ENCODE results near the gene OR7A5. TPM values are rescaled to one million over a fixed set of nuclear protein-coding genes. Genes with fewer than 3 reads are reported as not detected.

OR7A5 gene
- total RNA-seq, 1 experiment from 2014 or later: not detected

- TF ChIP-seq FOXP1 (CRISPR knock-in tag; IDR thresholded peaks at IDR 0.05; ENCODE audit: borderline replicate concordance) (no peak), ATF1 (CRISPR knock-in tag; IDR thresholded peaks at IDR 0.05) (no peak), JAZF1 (CRISPR knock-in tag; IDR thresholded peaks at IDR 0.05) (no peak), ZNF317 (CRISPR knock-in tag; IDR thresholded peaks at IDR 0.05; ENCODE audit: borderline replicate concordance, low read depth) (no peak)
These were observed 8.6 kb upstream of the OR7A5 start (continued) for GRCh38 chr19:14843578-14843977.

DNA sequence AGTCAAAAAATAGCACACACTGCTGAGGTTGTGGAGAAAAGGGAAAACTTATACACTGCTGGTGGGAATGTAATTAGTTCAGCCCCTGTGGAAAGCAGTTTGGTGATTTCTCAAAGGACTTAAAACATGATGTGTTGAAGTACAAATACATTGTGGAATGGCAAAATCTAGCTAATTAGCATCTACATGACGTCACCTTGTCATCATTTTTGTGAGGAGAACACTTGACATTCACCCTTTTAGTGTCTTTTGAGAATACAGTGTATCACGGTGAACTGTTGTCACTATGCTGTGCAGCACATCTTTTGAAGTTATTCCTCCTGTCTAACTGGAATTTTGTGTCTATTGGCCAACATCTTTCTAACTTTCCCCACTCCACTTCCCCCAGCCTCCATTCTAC lies 8.2 kb upstream of the OR7A5 start:
- Mint-ChIP-seq H3K27me3 (ENCODE audit: low read depth) (peaks cover 16% of the 10 kb centered on the region), H3K4me1 (no peaks in the 10 kb centered on the region), H3K36me3 (no peaks in the 10 kb centered on the region), H3K27ac (no peak overlapping the region), H3K9me3 (peaks cover 17% of the 10 kb centered on the region), H3K4me3 (no peak overlapping the region)
- no peak for TF ChIP-seq SP1 (CRISPR knock-in tag; conservative IDR thresholded peaks at IDR 0.05)
- no peak for TF ChIP-seq MXD4 (CRISPR knock-in tag; IDR thresholded peaks at IDR 0.05; ENCODE audit: borderline replicate concordance)
- TF ChIP-seq ATF1 (CRISPR knock-in tag; IDR thresholded peaks at IDR 0.05): no peak
- ATAC-seq: no peak
- no peak for DNase-seq (ENCODE audit: low spot score)
- POLR2A ChIA-PET: no interaction called here
- CTCF ChIA-PET: no interaction called here

GRCh38 chr19:14840206-14840605 lies 5.2 kb upstream of the OR7A5 start:
- ChIA-PET POLR2A (no interaction called here), CTCF (no interaction called here)
- Mint-ChIP-seq H3K27me3 (ENCODE audit: low read depth) (peaks cover 14% of the 10 kb centered on the region), H3K4me1 (peaks cover 3% of the 10 kb centered on the region), H3K27ac (no peak overlapping the region), H3K9me3 (peaks cover 27% of the 10 kb centered on the region), H3K36me3 (no peaks in the 10 kb centered on the region), H3K4me3 (no peak overlapping the region)
- no peak for TF ChIP-seq IRF1 (CRISPR knock-in tag; IDR thresholded peaks at IDR 0.05)
- TF ChIP-seq, protein P1, sequence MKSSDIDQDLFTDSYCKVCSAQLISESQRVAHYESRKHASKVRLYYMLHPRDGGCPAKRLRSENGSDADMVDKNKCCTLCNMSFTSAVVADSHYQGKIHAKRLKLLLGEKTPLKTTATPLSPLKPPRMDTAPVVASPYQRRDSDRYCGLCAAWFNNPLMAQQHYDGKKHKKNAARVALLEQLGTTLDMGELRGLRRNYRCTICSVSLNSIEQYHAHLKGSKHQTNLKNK (CRISPR knock-in tag; IDR thresholded peaks at IDR 0.05): no peak
- no peak for TF ChIP-seq CREB1 (CRISPR knock-in tag; IDR thresholded peaks at IDR 0.05)
- no peak for TF ChIP-seq JUN (CRISPR knock-in tag; IDR thresholded peaks at IDR 0.05)
- TF ChIP-seq, protein P2, sequence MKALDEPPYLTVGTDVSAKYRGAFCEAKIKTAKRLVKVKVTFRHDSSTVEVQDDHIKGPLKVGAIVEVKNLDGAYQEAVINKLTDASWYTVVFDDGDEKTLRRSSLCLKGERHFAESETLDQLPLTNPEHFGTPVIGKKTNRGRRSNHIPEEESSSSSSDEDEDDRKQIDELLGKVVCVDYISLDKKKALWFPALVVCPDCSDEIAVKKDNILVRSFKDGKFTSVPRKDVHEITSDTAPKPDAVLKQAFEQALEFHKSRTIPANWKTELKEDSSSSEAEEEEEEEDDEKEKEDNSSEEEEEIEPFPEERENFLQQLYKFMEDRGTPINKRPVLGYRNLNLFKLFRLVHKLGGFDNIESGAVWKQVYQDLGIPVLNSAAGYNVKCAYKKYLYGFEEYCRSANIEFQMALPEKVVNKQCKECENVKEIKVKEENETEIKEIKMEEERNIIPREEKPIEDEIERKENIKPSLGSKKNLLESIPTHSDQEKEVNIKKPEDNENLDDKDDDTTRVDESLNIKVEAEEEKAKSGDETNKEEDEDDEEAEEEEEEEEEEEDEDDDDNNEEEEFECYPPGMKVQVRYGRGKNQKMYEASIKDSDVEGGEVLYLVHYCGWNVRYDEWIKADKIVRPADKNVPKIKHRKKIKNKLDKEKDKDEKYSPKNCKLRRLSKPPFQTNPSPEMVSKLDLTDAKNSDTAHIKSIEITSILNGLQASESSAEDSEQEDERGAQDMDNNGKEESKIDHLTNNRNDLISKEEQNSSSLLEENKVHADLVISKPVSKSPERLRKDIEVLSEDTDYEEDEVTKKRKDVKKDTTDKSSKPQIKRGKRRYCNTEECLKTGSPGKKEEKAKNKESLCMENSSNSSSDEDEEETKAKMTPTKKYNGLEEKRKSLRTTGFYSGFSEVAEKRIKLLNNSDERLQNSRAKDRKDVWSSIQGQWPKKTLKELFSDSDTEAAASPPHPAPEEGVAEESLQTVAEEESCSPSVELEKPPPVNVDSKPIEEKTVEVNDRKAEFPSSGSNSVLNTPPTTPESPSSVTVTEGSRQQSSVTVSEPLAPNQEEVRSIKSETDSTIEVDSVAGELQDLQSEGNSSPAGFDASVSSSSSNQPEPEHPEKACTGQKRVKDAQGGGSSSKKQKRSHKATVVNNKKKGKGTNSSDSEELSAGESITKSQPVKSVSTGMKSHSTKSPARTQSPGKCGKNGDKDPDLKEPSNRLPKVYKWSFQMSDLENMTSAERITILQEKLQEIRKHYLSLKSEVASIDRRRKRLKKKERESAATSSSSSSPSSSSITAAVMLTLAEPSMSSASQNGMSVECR (CRISPR knock-in tag; IDR thresholded peaks at IDR 0.05; ENCODE audit: borderline replicate concordance): no peak
- TF ChIP-seq, protein P3, sequence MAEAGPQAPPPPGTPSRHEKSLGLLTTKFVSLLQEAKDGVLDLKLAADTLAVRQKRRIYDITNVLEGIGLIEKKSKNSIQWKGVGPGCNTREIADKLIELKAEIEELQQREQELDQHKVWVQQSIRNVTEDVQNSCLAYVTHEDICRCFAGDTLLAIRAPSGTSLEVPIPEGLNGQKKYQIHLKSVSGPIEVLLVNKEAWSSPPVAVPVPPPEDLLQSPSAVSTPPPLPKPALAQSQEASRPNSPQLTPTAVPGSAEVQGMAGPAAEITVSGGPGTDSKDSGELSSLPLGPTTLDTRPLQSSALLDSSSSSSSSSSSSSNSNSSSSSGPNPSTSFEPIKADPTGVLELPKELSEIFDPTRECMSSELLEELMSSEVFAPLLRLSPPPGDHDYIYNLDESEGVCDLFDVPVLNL (CRISPR knock-in tag; IDR thresholded peaks at IDR 0.05; ENCODE audit: borderline replicate concordance, low read depth): no peak
- TF ChIP-seq, protein P4, sequence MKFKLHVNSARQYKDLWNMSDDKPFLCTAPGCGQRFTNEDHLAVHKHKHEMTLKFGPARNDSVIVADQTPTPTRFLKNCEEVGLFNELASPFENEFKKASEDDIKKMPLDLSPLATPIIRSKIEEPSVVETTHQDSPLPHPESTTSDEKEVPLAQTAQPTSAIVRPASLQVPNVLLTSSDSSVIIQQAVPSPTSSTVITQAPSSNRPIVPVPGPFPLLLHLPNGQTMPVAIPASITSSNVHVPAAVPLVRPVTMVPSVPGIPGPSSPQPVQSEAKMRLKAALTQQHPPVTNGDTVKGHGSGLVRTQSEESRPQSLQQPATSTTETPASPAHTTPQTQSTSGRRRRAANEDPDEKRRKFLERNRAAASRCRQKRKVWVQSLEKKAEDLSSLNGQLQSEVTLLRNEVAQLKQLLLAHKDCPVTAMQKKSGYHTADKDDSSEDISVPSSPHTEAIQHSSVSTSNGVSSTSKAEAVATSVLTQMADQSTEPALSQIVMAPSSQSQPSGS (CRISPR knock-in tag; IDR thresholded peaks at IDR 0.05; ENCODE audit: borderline replicate concordance, low read depth): no peak
- TF ChIP-seq NFYB (CRISPR knock-in tag; conservative IDR thresholded peaks at IDR 0.05; ENCODE audit: low read depth): no peak
- no peak for TF ChIP-seq ZNF263 (CRISPR knock-in tag; IDR thresholded peaks at IDR 0.05; ENCODE audit: low read depth)
- TF ChIP-seq MYBL2 (CRISPR knock-in tag; IDR thresholded peaks at IDR 0.05): no peak
- TF ChIP-seq FOXK1 (CRISPR knock-in tag; IDR thresholded peaks at IDR 0.05): no peak
- no peak for TF ChIP-seq MXD4 (CRISPR knock-in tag; IDR thresholded peaks at IDR 0.05; ENCODE audit: borderline replicate concordance)
- TF ChIP-seq, protein P5, sequence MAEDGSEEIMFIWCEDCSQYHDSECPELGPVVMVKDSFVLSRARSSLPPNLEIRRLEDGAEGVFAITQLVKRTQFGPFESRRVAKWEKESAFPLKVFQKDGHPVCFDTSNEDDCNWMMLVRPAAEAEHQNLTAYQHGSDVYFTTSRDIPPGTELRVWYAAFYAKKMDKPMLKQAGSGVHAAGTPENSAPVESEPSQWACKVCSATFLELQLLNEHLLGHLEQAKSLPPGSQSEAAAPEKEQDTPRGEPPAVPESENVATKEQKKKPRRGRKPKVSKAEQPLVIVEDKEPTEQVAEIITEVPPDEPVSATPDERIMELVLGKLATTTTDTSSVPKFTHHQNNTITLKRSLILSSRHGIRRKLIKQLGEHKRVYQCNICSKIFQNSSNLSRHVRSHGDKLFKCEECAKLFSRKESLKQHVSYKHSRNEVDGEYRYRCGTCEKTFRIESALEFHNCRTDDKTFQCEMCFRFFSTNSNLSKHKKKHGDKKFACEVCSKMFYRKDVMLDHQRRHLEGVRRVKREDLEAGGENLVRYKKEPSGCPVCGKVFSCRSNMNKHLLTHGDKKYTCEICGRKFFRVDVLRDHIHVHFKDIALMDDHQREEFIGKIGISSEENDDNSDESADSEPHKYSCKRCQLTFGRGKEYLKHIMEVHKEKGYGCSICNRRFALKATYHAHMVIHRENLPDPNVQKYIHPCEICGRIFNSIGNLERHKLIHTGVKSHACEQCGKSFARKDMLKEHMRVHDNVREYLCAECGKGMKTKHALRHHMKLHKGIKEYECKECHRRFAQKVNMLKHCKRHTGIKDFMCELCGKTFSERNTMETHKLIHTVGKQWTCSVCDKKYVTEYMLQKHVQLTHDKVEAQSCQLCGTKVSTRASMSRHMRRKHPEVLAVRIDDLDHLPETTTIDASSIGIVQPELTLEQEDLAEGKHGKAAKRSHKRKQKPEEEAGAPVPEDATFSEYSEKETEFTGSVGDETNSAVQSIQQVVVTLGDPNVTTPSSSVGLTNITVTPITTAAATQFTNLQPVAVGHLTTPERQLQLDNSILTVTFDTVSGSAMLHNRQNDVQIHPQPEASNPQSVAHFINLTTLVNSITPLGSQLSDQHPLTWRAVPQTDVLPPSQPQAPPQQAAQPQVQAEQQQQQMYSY (CRISPR knock-in tag; IDR thresholded peaks at IDR 0.05): no peak
- no peak for ATAC-seq
- no peak for DNase-seq (ENCODE audit: low spot score)

Measured in WTC11 (cell line).